Mesendoderm (in vitro differentiated cells): ENCODE data around the gene NAT10.

Experiments used
- DNase-seq: peaks from one replicate; pipeline ENCODE4 v3.0.0; 2013
- H2AK5ac ChIP-seq: 2 replicates; pipeline ENCODE4 v1.6.1; 2013; ENCODE audit warnings: low read length, inconsistent platforms
- H2BK120ac ChIP-seq: 2 replicates; pipeline ENCODE4 v1.6.1; 2013; ENCODE audit warnings: low read depth, mild to moderate bottlenecking, low read length, moderate library complexity, mixed read lengths
- H2BK15ac ChIP-seq: replicated peaks from 2 replicates; pipeline ENCODE4 v1.6.1; 2013; ENCODE audit warnings: low read depth, mild to moderate bottlenecking, moderate library complexity
- H2BK5ac ChIP-seq: 2 replicates; pipeline ENCODE4 v1.6.1; 2013; ENCODE audit warnings: low read length, inconsistent platforms
- H3K18ac ChIP-seq: 2 replicates; pipeline ENCODE4 v1.6.1; 2013; ENCODE audit warnings: mild to moderate bottlenecking, low read length, mixed read lengths
- H3K23ac ChIP-seq: one replicate; pipeline ENCODE4 v1.6.1; 2013; ENCODE audit warnings: low read length
- H3K27ac ChIP-seq: 2 replicates; pipeline ENCODE4 v1.5.1; 2013; ENCODE audit warnings: low read depth, mild to moderate bottlenecking, inconsistent platforms, low read length, moderate library complexity
- H3K27me3 ChIP-seq: 2 replicates; pipeline ENCODE4 v1.6.1; 2013; ENCODE audit warnings: low read length, control low read depth, mild to moderate bottlenecking, inconsistent platforms; ENCODE audit not compliant: insufficient read depth, poor library complexity
- H3K36me3 ChIP-seq: 2 replicates; pipeline ENCODE4 v1.6.1; 2013; ENCODE audit warnings: low read length, inconsistent platforms; ENCODE audit not compliant: control insufficient read depth, insufficient read depth
- H3K4ac ChIP-seq: one replicate; pipeline ENCODE4 v1.6.1; 2013; ENCODE audit warnings: low read depth, mild to moderate bottlenecking, low read length, moderate library complexity
- H3K4me1 ChIP-seq: 2 replicates; pipeline ENCODE4 v1.6.1; 2013; ENCODE audit warnings: low read depth, low read length, inconsistent platforms; ENCODE audit not compliant: control insufficient read depth
- H3K4me2 ChIP-seq: 2 replicates; pipeline ENCODE4 v1.6.1; 2013; ENCODE audit warnings: low read length
- H3K4me3 ChIP-seq: 2 replicates; pipeline ENCODE4 v1.5.1; 2013; ENCODE audit warnings: mild to moderate bottlenecking, low read length
- H3K56ac ChIP-seq: one replicate; pipeline ENCODE4 v1.6.1; 2013; ENCODE audit warnings: low read length
- H3K79me1 ChIP-seq: 2 replicates; pipeline ENCODE4 v1.6.1; 2013; ENCODE audit warnings: low read length, inconsistent platforms
- H3K79me2 ChIP-seq: 2 replicates; pipeline ENCODE4 v1.6.1; 2013; ENCODE audit warnings: mild to moderate bottlenecking, low read length; ENCODE audit not compliant: control insufficient read depth, insufficient read depth
- H3K9ac ChIP-seq: 2 replicates; pipeline ENCODE4 v1.6.1; 2013; ENCODE audit warnings: low read length, inconsistent platforms
- H4K5ac ChIP-seq: one replicate; pipeline ENCODE4 v1.6.1; 2013; ENCODE audit warnings: low read length
- H4K8ac ChIP-seq: one replicate; pipeline ENCODE4 v1.6.1; 2013; ENCODE audit warnings: low read depth, mild to moderate bottlenecking, control low read depth, low read length, moderate library complexity
- WGBS: extraction: QIAGEN DNeasy Blood & Tissue Kit; methylation state at CpG from one replicate; pipeline ENCODE4 v1.1.7; 2013; ENCODE audit warnings: low lambda C conversion rate, missing lambda C conversion rate; ENCODE audit not compliant: insufficient coverage; ENCODE audit errors: extremely low coverage; 5-methylcytosine and 5-hydroxymethylcytosine counted together

Gene NAT10

DNA sequence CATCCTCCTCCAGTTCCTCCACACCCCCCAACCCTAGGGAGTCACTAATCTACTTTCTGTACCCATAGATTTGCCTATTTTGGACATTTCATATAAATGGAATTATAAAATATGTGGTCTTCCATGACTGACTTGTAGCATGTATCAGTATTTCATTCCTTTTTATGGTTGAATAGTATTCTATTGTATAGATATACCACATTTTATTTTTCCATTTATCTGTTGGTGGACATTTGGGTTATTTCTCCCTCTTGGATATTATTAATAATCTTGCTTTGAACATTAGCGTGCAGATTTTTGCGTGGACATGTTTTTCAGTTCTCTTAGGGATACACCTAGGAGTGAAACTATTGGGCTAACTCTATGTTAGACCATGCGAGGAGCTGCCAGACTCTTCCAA lies 23.4 kb downstream of the NAT10 start:
- no peak overlapping the region for H2BK15ac ChIP-seq
- H3K9ac ChIP-seq, result no peak overlapping the region
- H4K5ac ChIP-seq, result no peak overlapping the region
- no CpG with 5 or more reads among the region's 3 CpGs for WGBS
- no peak overlapping the region for H2BK5ac ChIP-seq
- H3K56ac ChIP-seq, result no peak overlapping the region
- peaks cover 12% of the 10 kb centered on the region for H3K36me3 ChIP-seq
- H3K4me1 ChIP-seq, result no peaks in the 10 kb centered on the region
- no peaks in the 10 kb centered on the region for H3K27me3 ChIP-seq
- H3K4me3 ChIP-seq, result no peak overlapping the region
- H3K23ac ChIP-seq, result no peak overlapping the region
- H2AK5ac ChIP-seq, result no peak overlapping the region
- H2BK120ac ChIP-seq, result no peak overlapping the region
- H3K4me2 ChIP-seq, result no peak overlapping the region
- H3K18ac ChIP-seq, result no peak overlapping the region
- H3K79me2 ChIP-seq, result no peaks in the 10 kb centered on the region
- no peak overlapping the region for H4K8ac ChIP-seq
- H3K79me1 ChIP-seq, result no peaks in the 10 kb centered on the region
- DNase-seq, result no peak
- H3K4ac ChIP-seq, result no peak overlapping the region
- H3K27ac ChIP-seq, result no peak overlapping the region

DNA sequence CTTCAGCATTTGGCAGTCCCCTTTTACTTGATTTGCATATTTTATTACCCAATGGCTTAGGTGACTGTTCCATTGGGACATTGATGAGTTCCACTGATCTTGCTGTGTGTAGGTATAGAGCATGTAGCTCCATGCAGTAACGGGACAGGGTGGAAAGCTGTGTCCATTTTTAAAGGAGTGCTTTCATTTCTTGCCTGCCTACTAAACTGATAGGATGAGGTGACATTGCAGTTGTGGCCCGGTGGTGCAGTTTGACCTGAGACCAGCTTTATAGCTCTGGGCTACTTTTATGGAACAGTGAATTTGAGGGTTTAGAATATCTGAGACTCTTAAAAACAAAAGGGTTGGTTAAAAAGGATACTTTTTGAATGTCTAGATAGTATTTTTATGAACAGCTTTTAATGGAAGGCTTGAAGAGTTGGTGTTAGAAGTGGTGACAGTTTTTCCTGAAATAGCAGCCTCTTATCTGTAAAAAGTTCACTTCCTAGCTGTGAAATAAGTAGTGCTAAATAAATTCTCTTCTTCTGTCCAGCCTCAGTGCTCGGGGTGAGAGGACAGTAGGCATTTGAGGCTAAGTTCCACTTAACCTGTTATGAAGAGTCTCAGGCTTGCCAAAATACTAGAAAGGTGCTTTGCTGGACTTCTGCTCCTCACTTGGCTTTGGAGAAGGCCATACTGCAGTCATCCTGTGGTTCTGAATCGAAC lies 27.0 kb downstream of the NAT10 start:
- H3K79me1 ChIP-seq, result no peaks in the 10 kb centered on the region
- no peak for DNase-seq
- H3K23ac ChIP-seq, result no peak overlapping the region
- no peak overlapping the region for H3K9ac ChIP-seq
- peaks cover 18% of the 10 kb centered on the region for H3K36me3 ChIP-seq
- no peak overlapping the region for H4K8ac ChIP-seq
- no peak overlapping the region for H3K4me2 ChIP-seq
- no peak overlapping the region for H3K27ac ChIP-seq
- no peak overlapping the region for H3K56ac ChIP-seq
- WGBS, result no CpG with 5 or more reads among the region's 4 CpGs
- no peak overlapping the region for H2AK5ac ChIP-seq
- H3K4me1 ChIP-seq, result no peaks in the 10 kb centered on the region
- no peak overlapping the region for H3K4me3 ChIP-seq
- no peak overlapping the region for H4K5ac ChIP-seq
- H2BK120ac ChIP-seq, result no peak overlapping the region
- H3K18ac ChIP-seq, result no peak overlapping the region
- H3K27me3 ChIP-seq, result no peaks in the 10 kb centered on the region
- H3K79me2 ChIP-seq, result no peaks in the 10 kb centered on the region
- H3K4ac ChIP-seq, result no peak overlapping the region
- no peak overlapping the region for H2BK5ac ChIP-seq
- no peak overlapping the region for H2BK15ac ChIP-seq

DNA sequence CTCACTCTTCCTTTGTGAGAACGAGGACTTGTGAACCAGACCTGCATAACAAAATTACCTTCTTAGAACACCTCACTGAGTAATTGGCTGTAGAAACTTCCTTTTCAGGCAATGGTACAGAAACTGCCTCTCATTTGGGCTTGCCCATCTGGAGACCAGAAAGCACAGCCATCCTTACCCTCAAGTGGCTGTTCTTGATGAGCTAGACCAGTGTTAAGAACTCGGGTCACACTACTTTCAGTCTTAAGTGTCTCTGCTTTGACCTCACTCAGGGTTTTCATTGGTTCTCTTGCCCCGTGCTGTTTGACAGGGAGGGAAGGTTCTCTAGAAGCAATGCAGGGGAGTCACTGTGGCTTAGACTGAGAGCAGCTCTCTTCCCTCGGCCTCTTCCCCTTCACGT lies 29.3 kb downstream of the NAT10 start:
- Histone ChIP-seq H3K23ac (no peak overlapping the region), H3K4me3 (no peak overlapping the region), H3K56ac (no peak overlapping the region), H2BK120ac (no peak overlapping the region), H3K79me2 (no peaks in the 10 kb centered on the region), H3K36me3 (peaks cover 23% of the 10 kb centered on the region), H3K27ac (no peak overlapping the region), H3K18ac (no peak overlapping the region), H3K79me1 (no peaks in the 10 kb centered on the region), H4K5ac (no peak overlapping the region), H2BK5ac (no peak overlapping the region), H3K27me3 (no peaks in the 10 kb centered on the region), H3K4me2 (no peak overlapping the region), H3K4me1 (no peaks in the 10 kb centered on the region), H4K8ac (no peak overlapping the region), H2AK5ac (no peak overlapping the region), H2BK15ac (no peak overlapping the region), H3K9ac (no peak overlapping the region), H3K4ac (no peak overlapping the region)
- no peak for DNase-seq
- WGBS, result no CpG with 5 or more reads among the region's 5 CpGs

DNA sequence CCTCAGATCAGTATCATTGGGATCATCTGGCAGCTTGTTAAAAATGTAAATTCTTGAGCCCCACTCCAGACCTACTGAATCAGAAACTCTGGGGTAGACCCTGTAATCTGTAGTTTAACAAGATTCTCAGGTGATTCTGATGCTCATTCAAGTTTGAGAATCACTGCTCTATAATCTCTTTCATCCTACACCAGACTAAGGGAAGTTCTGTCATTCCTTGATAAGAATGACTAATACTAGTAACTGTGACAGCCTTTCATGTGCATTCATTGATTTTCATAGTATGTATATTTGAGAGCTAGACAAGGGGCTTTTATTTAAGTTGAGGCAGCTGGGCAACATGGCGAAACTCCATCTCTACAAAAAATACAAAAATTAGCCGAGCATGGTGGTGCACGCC lies 30.0 kb downstream of the NAT10 start:
- Histone ChIP-seq H3K27ac (no peak overlapping the region), H2BK120ac (no peak overlapping the region), H3K4ac (no peak overlapping the region), H3K9ac (no peak overlapping the region), H3K4me3 (no peak overlapping the region), H3K79me2 (no peaks in the 10 kb centered on the region), H3K79me1 (no peaks in the 10 kb centered on the region), H2AK5ac (no peak overlapping the region), H2BK15ac (no peak overlapping the region), H2BK5ac (no peak overlapping the region), H4K5ac (no peak overlapping the region), H3K4me2 (no peak overlapping the region), H4K8ac (no peak overlapping the region), H3K18ac (no peak overlapping the region), H3K23ac (no peak overlapping the region), H3K4me1 (no peaks in the 10 kb centered on the region), H3K27me3 (no peaks in the 10 kb centered on the region), H3K36me3 (peaks cover 27% of the 10 kb centered on the region), H3K56ac (no peak overlapping the region)
- WGBS, result no CpG with 5 or more reads among the region's 3 CpGs
- DNase-seq, result no peak

DNA sequence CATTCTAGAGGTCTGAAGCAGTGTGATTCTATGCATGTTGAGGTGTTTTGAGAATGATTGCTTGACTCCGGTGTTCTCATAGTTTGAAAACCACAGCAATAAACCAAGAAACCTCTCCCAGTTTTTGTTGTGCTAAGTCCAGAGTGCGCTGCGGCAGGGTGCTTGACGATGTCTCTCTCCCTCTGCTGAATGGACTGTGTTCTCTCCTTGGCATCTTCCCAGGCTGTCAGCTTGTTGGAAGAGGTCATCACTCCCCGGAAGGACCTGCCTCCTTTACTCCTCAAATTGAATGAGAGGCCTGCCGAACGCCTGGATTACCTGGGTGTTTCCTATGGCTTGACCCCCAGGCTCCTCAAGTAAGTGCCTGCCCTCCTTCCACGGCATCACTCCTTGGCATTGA lies 31.0 kb downstream of the NAT10 start:
- Histone ChIP-seq H3K4me2 (no peak overlapping the region), H3K4me1 (no peaks in the 10 kb centered on the region), H4K5ac (no peak overlapping the region), H2BK120ac (no peak overlapping the region), H3K56ac (no peak overlapping the region), H3K4ac (no peak overlapping the region), H3K9ac (no peak overlapping the region), H3K4me3 (no peak overlapping the region), H2BK15ac (no peak overlapping the region), H3K79me2 (no peaks in the 10 kb centered on the region), H4K8ac (no peak overlapping the region), H2BK5ac (no peak overlapping the region), H3K27ac (no peak overlapping the region), H2AK5ac (no peak overlapping the region), H3K18ac (no peak overlapping the region), H3K36me3 (peaks cover 33% of the 10 kb centered on the region), H3K23ac (no peak overlapping the region), H3K79me1 (no peaks in the 10 kb centered on the region), H3K27me3 (no peaks in the 10 kb centered on the region)
- DNase-seq, result no peak
- no CpG with 5 or more reads among the region's 8 CpGs for WGBS

DNA sequence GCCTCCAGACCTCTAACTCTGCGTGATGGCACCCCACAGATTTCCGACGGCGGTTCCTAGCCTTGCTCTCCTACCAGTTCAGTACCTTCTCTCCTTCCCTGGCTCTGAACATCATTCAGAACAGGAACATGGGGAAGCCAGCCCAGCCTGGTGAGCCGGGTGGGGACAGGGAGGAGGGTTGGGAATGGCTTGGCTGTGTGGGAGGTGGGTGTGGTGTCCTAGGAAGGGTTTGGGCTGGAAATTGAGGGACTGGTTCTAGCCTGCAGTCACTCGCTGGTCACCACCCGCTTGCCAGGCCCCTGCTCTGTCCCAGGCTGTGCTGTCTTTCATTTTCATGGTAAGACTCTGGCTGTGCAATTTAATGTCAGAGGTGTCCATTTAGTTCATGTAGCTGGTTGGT lies 33.9 kb downstream of the NAT10 start:
- Histone ChIP-seq H3K79me2 (no peaks in the 10 kb centered on the region), H3K23ac (no peak overlapping the region), H3K9ac (no peak overlapping the region), H3K4ac (no peak overlapping the region), H2BK120ac (no peak overlapping the region), H3K27me3 (no peaks in the 10 kb centered on the region), H3K18ac (no peak overlapping the region), H2BK15ac (no peak overlapping the region), H3K79me1 (no peaks in the 10 kb centered on the region), H3K27ac (no peak overlapping the region), H3K4me3 (no peak overlapping the region), H3K4me1 (no peaks in the 10 kb centered on the region), H3K56ac (no peak overlapping the region), H3K4me2 (no peak overlapping the region), H2AK5ac (no peak overlapping the region), H4K5ac (no peak overlapping the region), H4K8ac (no peak overlapping the region), H3K36me3 (peaks cover 44% of the 10 kb centered on the region), H2BK5ac (no peak overlapping the region)
- WGBS, result no CpG with 5 or more reads among the region's 7 CpGs
- DNase-seq, result no peak
